Effector memory CD4-positive, alpha-beta T cell (primary cell): Measurements from ENCODE around the gene ADPRH.

ENCODE experiments used
- DNase-seq, 3 donors: peaks; one replicate each; pipeline ENCODE4 v3.0.0-alpha.2; 2020
- H3K27ac ChIP-seq: 2 replicates; pipeline ENCODE4 v1.7.0; 2013; ENCODE audit warnings: mild to moderate bottlenecking, low read length, moderate library complexity; ENCODE audit not compliant: insufficient read depth, poor library complexity, severe bottlenecking
- H3K27me3 ChIP-seq: replicated peaks from 2 replicates; pipeline ENCODE4 v1.7.0; 2013; ENCODE audit warnings: mild to moderate bottlenecking, low read length; ENCODE audit not compliant: insufficient read depth, control insufficient read depth, poor library complexity, severe bottlenecking
- H3K36me3 ChIP-seq: 2 replicates; pipeline ENCODE4 v1.7.0; 2013; ENCODE audit warnings: mild to moderate bottlenecking, low read length, moderate library complexity; ENCODE audit not compliant: control insufficient read depth, insufficient read depth
- H3K4me1 ChIP-seq: 2 replicates; pipeline ENCODE4 v1.7.0; 2013; ENCODE audit warnings: low read length, mild to moderate bottlenecking; ENCODE audit not compliant: control insufficient read depth, insufficient read depth, poor library complexity, severe bottlenecking
- H3K4me3 ChIP-seq: 2 replicates; pipeline ENCODE4 v1.7.0; 2013; ENCODE audit warnings: low read length, low read depth, mild to moderate bottlenecking; ENCODE audit not compliant: insufficient read depth, poor library complexity, severe bottlenecking
- H3K9me3 ChIP-seq: 2 replicates; pipeline ENCODE4 v1.7.0; 2013; ENCODE audit warnings: mild to moderate bottlenecking, low read length, moderate library complexity; ENCODE audit not compliant: control insufficient read depth
- total RNA-seq, 3 donors: gene quantifications; one replicate each; lab custom pipeline; 2026; lab: John Stamatoyannopoulos, UW

The ADPRH gene
- 3.5 to 4.7 (median 3.8) reads per million in 3 donors for total RNA-seq

DNA sequence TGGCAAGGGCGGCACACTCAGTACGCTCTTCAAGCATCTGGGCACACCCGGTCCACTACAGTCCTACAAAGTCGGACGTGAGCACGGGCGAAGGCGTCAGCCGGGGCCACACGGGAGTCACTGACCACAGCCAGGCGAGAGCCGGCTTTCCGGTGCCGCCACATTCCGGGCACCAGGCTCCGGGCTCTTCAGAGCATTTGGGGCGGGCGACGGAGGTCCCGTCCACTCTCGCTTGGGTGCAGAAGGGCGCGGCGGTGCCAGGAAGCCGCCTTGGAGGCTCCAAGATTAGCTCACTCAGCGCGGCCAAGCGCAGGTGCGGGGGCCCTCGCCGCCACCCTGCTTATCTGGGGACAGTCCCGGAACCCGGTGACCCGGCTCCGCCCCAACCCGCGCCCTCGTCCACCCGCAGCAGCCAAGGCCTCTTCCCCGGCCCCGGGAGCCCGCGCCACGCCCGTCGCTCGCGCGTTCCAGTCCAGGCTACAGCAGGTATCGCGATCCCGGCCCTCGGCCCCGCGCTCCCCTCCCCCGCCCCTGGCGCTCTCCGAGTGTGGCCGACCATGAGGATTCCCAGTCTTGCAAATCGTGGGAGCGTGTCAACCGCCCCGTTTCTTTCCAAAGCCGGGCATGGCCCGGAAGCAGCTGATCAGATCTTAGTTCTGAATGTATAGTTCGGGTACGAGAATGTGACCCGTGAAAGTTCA is at the start of gene ADPRH:
Gene ADPRH (plus strand): TSS at position 127 of the 701 bp plus-strand sequence. CDS start 2,678 bp downstream, outside the sequence.
- peaks cover 6% of the 10 kb centered on the region for H3K4me1 ChIP-seq
- no peaks in the 10 kb centered on the region for H3K9me3 ChIP-seq
- no peaks in the 10 kb centered on the region for H3K36me3 ChIP-seq
- H3K27me3 ChIP-seq: no peaks in the 10 kb centered on the region
- peak within 1 kb of the TSS; percentile 52 for H3K27ac ChIP-seq
- peak within 1 kb of the TSS; percentile 69 for H3K4me3 ChIP-seq
- peak; percentile 11 to 39 (median 37) for DNase-seq

GRCh38 chr3:119529883-119530282 is 49.4 kb upstream of the ADPRH start:
- Histone ChIP-seq H3K4me3 (no peak overlapping the region), H3K9me3 (no peaks in the 10 kb centered on the region), H3K36me3 (peaks cover 4% of the 10 kb centered on the region), H3K27me3 (no peaks in the 10 kb centered on the region), H3K27ac (no peak overlapping the region), H3K4me1 (no peaks in the 10 kb centered on the region)
- DNase-seq: no peak

GRCh38 chr3:119530456-119530855 is 48.8 kb upstream of the ADPRH start:
- no peaks in the 10 kb centered on the region for H3K4me1 ChIP-seq
- peaks cover 1% of the 10 kb centered on the region for H3K36me3 ChIP-seq
- H3K4me3 ChIP-seq: no peak overlapping the region
- no peak for DNase-seq
- H3K27me3 ChIP-seq: no peaks in the 10 kb centered on the region
- no peaks in the 10 kb centered on the region for H3K9me3 ChIP-seq
- no peak overlapping the region for H3K27ac ChIP-seq

GRCh38 chr3:119531151-119531550 is 48.1 kb upstream of the ADPRH start:
- Histone ChIP-seq H3K27me3 (no peaks in the 10 kb centered on the region), H3K4me3 (no peak overlapping the region), H3K4me1 (no peaks in the 10 kb centered on the region), H3K9me3 (no peaks in the 10 kb centered on the region), H3K27ac (no peak overlapping the region), H3K36me3 (no peaks in the 10 kb centered on the region)
- DNase-seq: no peak

GRCh38 chr3:119534296-119534695 is 45.0 kb upstream of the ADPRH start:
- Histone ChIP-seq H3K4me3 (no peak overlapping the region), H3K36me3 (no peaks in the 10 kb centered on the region), H3K27ac (no peak overlapping the region), H3K4me1 (no peaks in the 10 kb centered on the region), H3K27me3 (no peaks in the 10 kb centered on the region), H3K9me3 (no peaks in the 10 kb centered on the region)
- no peak for DNase-seq

GRCh38 chr3:119536757-119537156 is 42.5 kb upstream of the ADPRH start:
- Histone ChIP-seq H3K27me3 (no peaks in the 10 kb centered on the region), H3K4me1 (no peaks in the 10 kb centered on the region)

DNA sequence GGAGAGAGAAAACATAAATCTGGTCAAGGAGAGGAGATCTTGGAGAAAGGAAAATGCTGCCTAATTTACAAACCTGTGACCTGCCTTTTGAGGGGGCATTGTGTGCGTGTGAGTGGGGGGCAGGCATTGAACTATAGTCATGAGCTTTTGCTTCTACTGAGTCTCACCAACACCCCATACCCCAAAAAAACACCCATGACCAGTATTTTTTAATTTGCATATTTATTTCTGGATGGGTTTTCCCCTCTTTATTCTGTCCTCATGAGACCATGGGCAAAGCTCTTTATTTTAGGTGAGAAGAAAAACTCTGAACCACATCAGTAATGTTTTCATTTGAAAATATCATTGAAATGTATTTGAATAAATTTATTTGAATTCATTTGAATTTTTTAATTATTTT is 40.5 kb upstream of the ADPRH start:
- Histone ChIP-seq H3K27ac (no peak overlapping the region), H3K27me3 (no peaks in the 10 kb centered on the region), H3K4me3 (no peak overlapping the region), H3K9me3 (no peaks in the 10 kb centered on the region), H3K4me1 (no peaks in the 10 kb centered on the region), H3K36me3 (no peaks in the 10 kb centered on the region)
- no peak for DNase-seq

More at GRCh38 chr3:119536757-119537156, 42.5 kb upstream of the ADPRH start:
- no peaks in the 10 kb centered on the region for H3K36me3 ChIP-seq
- H3K27ac ChIP-seq: no peak overlapping the region
- no peak overlapping the region for H3K4me3 ChIP-seq
- DNase-seq: no peak
- H3K9me3 ChIP-seq: no peaks in the 10 kb centered on the region

- H3K27me3 ChIP-seq: no peaks in the 10 kb centered on the region
- no peak overlapping the region for H3K27ac ChIP-seq
- no peak overlapping the region for H3K4me3 ChIP-seq
- no peaks in the 10 kb centered on the region for H3K36me3 ChIP-seq
- H3K9me3 ChIP-seq: no peaks in the 10 kb centered on the region
- no peak for DNase-seq
- no peaks in the 10 kb centered on the region for H3K4me1 ChIP-seq
These were observed 37.7 kb upstream of the ADPRH start for GRCh38 chr3:119541547-119541946.

- Histone ChIP-seq H3K4me1 (no peaks in the 10 kb centered on the region), H3K4me3 (no peak overlapping the region), H3K9me3 (no peaks in the 10 kb centered on the region), H3K27me3 (no peaks in the 10 kb centered on the region), H3K27ac (no peak overlapping the region), H3K36me3 (no peaks in the 10 kb centered on the region)
- DNase-seq: no peak
These were observed 37.0 kb upstream of the ADPRH start for GRCh38 chr3:119542168-119542767.

- H3K36me3 ChIP-seq: no peaks in the 10 kb centered on the region
These were observed 36.1 kb upstream of the ADPRH start for GRCh38 chr3:119543147-119543546.

More at GRCh38 chr3:119543147-119543546, 36.1 kb upstream of the ADPRH start:
- no peak overlapping the region for H3K4me3 ChIP-seq
- DNase-seq: no peak
- no peaks in the 10 kb centered on the region for H3K9me3 ChIP-seq
- H3K4me1 ChIP-seq: no peaks in the 10 kb centered on the region
- H3K27ac ChIP-seq: no peak overlapping the region
- H3K27me3 ChIP-seq: no peaks in the 10 kb centered on the region
